ENCODE data around the gene KLHL7. TPM values are rescaled to one million over a fixed set of nuclear protein-coding genes. Genes with fewer than 3 reads are reported as not detected.
"Not testable (repeated sequence)": the region's sequence is repeated elsewhere in the genome, so short reads cannot be mapped to it uniquely, and the experiment has no call there.

The KLHL7 gene
- total RNA-seq, 1 experiment from 2014 or later = 25.6 TPM

DNA sequence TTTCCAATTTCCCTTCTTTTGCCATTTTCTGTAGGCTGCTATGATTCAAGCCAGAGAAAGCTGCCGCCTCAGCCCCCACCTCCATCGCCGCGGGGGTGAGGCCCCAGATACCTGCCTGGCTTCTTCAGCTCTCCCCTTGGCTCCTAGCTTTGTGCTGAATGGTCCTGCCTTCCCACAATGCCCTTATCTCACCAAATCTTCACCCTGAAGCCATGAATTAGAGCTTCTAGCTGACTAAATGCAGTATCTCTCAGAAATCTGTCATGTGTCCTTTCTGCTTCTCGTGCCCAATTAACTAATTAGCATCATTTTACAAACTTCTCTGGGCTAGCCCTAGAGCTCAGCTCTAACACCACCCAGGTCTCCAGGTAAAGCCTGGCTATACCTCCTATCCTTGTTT is 108.8 kb downstream of the KLHL7 start:
- no peak for DNase-seq (ENCODE audit: low read depth)

DNA sequence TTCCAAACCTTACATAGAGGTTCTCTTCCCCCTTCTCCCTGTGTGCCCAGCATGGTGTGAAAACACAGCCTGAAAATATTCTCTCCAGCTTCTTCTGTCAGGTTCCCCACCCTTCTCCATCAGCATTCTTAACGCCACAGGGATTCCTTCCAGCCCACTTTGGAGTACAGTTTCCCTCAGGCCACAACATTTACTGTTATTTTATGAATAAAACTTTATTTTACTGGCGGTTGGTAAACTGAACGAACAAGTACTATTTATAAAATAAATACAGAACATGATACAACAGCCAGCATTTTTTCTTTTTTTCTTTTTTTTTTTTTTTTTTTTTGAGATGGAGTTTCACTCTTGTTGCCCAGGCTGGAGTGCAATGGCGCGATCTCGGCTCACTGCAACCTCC is 109.4 kb downstream of the KLHL7 start:
- DNase-seq (ENCODE audit: low read depth) = no peak

DNA sequence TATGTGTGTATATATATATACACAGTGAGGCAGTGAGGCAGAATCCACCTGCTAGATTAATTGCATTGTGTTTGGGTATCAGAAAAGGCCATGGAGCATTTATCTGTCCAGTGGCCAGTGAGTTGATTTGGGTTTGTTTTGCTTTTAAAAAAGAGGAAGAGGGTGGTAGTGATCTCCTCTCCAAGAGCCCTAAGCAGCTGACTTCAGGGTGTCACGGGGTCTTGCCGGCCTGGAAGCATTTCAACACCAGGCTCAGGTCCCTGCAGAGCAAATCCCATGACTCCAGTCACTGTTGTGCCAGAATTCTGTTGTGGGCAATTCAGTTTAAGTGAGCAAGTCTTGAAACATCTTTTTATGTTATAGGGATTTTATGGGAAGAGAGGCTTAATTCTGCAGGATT is 110.4 kb downstream of the KLHL7 start:
- no peak for DNase-seq (ENCODE audit: low read depth)

DNA sequence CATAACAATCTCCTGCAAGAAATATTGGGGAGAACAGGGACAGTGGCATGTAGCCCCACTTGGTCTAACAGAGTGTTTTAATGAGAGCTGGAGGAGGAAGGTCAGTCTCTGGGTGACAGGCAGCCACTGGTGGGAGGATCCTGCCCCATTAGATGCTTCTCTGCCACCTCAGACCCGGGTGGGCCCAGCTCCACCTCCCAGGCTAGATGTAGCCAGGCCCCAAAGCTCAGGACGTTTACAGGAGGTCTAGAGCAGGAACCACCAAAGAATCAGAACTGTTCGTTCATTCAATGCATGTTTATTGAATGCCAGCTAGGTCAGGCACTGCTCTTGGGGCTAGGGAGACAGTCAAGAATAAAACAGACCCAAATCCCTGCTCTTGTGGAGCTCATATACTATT is 112.6 kb downstream of the KLHL7 start:
- DNase-seq (ENCODE audit: low read depth) = no peak

DNA sequence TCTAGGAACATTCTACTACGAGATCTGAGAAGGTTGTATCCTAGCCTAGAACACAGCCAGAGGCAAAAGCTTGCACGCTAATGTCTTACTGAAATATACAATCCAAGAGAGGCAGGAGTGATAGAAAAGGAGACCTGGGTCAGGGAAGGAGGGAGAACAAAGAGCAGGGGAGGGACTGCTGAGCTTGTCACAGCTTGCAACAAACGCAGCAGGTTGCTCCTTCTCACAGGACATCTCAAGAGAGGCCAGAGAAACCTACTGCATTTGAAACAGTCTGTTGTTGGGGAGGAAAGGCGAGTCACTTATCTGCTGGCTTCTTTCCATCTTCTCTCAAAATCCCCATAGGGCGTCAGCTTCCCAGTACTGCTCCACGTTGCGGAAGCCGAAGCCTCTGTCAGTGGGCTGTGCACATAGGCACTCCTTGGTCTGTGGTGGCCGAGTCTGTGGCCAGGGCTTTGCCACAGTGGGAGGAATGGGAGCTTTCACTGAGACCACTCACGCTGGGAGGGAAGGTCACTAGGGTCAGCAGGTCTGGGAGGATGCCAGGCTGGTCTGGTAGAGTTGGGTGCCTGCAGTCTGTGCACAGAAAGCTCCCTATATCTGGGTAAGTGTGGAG is 115.2 kb downstream of the KLHL7 start:
- DNase-seq (ENCODE audit: low read depth) = no peak

DNA sequence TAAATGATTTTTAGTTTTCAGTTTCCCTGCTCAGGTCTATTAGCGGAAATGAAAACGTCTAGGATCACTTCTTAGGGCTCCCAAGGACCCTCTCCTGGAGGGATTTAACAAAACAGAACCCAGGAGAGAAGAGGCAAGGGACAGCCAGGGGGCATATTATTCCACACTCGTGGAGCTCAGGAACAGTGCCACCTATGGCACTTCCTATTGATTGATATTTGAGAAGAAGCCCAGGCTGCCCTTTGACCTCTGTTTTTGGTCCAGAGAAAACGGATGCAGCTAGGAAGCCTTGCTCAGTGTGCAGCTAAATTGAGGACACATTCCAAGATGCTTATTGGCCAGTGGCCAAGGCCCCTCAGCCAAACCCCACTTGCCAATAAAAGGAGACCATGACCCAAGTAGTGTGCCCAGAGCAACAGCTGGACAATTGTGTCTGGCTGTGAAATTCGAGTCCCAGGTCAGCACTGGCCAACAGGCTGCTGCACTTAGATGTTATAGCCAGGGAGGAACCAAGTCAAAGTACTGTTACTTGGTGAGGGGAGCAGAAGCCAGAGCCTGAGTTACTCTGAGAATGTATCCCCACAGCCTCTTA is 117.0 kb downstream of the KLHL7 start:
- DNase-seq (ENCODE audit: low read depth) = no peak

DNA sequence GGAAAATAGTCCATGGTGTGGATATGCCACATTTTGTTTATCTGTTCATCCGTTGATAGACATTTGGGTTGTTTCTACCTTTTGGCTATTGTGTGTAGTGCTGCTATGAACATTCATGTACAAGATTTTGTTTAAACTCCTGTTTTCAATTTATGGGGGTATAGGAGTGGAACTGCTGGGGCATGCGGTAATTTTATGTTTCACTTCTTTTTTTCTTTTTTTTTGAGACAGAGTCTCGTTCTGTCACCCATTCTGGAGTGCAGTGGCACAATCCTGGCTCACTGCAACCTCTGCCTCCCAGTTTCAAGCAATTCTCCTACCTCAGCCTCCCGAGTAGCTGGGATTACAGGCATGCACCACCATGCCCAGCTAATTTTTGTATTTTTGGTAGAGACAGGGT is 118.8 kb downstream of the KLHL7 start:
- not testable (repeated sequence) for DNase-seq (ENCODE audit: low read depth)

DNA sequence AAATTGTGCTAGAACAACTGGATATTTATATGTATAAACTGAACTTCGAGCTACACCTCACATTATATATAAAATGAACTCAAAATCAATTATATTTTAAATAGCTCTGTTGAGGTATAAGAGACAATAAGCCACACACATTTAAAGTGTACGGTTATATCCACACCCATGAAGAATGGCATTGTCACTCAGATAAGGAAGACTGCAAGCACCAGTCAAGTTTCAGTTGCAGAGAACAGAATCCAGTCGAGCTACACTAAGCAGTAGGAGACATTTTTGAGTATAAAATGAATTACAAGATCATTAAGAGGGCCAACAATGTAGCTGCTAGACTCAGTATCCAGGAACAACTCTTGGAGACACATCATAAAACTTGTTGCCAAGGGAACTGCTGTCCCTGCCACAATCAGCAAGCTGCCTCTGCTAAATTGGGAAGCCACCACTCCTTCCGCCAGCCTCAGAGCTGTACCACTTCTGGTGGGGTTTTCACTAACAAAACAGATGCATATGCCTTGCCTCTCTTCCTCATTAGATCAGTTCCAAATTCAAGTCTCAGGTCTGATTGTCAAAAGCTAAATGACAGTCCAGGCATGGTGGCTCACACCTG is 121.4 kb downstream of the KLHL7 start:
- no peak for DNase-seq (ENCODE audit: low read depth)

Other genes with a start within 250 kb of the KLHL7 start
- 24.7 and 41.1 TPM in 2 replicates for gene HYCC1, start 91.7 kb upstream of the KLHL7 start, total RNA-seq (2014; rRNA removed; shearing (Covaris generic))
- gene NUP42, start 76.3 kb downstream of the KLHL7 start, total RNA-seq (2014; rRNA removed; shearing (Covaris generic)) = 60.0 and 62.0 TPM in 2 replicates
- 2.8 and 3.9 TPM in 2 replicates for gene GPNMB, start 141.0 kb downstream of the KLHL7 start, total RNA-seq (2014; rRNA removed; shearing (Covaris generic))
- gene MALSU1, start 193.6 kb downstream of the KLHL7 start, total RNA-seq (2014; rRNA removed; shearing (Covaris generic)) = 105 and 129 TPM in 2 replicates